ENCODE measurements around the gene ESRRA.

Gene ESRRA

GRCh38 chr11:64333556-64333955 is 28.2 kb downstream of the ESRRA start:
- no peak for DNase-seq

GRCh38 chr11:64334764-64335735 is 29.7 kb downstream of the ESRRA start:
- peak; percentile 69 to 93 for DNase-seq

DNA sequence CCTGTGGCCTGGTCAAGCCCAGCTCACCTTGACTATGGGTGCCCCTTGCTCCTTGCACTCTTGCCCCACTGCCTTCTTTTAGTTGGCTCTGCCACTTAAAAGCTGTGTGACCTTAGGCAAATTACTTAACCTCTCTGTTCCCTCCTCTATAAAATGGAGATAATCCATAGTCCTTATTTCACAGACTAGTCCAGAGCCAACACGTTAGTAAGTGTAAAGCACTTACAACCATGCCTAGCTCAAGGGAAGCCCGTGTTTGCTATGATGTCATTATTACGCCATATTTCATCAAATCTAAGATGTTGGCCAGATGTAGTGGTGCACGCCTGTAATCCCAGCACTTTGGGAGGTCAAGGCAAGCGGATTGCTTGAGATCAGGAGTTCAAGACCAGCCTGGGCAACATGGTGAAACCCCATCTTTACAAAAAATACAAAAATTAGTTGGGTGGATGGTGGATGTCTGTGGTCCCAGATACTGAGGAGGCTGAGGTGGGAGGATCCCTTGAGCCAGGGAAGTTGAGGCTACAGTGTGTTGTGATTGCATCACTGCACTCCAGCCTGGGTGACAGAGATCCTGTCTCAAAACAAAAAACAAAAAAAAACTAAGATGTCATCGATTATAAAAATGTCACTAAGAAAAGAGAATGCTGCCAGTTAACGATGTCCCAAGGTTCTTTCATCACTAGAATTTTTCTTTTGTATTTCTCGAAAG is 32.4 kb downstream of the ESRRA start:
- no peak for DNase-seq

DNA sequence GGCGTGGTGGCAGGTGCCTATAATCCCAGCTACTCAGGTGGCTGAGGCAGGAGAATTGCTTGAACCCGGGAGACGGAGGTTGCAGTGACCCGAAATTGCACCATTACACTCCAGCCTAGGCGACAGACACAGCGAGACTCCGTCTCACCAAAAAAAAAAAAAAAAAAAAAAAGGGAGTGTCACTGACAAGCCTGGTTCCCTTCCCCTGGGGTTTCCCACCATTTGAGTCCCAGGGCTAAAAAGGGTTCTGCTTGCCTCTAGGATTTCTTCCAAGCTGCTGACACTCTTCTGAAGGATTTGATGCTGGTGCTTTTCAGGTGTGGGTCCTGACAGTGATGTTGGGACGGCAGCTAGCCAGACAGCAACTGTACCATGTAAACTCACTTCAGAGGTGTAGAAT is 33.4 kb downstream of the ESRRA start:
- DNase-seq, result no peak

DNA sequence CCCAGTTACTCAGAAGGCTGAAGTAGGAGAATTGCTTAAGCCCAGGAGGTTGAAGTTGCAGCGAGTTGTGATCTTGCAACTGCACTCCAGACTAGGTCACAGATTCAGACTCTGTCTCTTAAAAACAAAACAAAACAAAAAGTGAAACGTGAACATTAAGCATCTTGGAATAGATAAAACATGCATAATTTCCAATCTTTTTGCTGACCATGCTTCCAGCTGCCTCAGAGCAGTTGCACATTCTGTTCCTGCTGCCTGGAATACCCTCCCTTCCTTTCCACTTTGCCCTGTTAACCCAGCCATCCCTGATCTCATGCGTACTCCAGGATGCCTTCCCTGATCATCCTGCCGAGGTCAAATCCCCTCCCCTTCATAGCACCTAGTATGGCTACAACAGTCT is 34.0 kb downstream of the ESRRA start:
- DNase-seq, result no peak

- DNase-seq, result no peak
Observed at GRCh38 chr11:64339754-64340408, 34.6 kb downstream of the ESRRA start, which contains the start of gene CCDC88B. Gene CCDC88B (plus strand): TSS chr11:64340204. CDS start chr11:64340267, 63 bp downstream.

DNA sequence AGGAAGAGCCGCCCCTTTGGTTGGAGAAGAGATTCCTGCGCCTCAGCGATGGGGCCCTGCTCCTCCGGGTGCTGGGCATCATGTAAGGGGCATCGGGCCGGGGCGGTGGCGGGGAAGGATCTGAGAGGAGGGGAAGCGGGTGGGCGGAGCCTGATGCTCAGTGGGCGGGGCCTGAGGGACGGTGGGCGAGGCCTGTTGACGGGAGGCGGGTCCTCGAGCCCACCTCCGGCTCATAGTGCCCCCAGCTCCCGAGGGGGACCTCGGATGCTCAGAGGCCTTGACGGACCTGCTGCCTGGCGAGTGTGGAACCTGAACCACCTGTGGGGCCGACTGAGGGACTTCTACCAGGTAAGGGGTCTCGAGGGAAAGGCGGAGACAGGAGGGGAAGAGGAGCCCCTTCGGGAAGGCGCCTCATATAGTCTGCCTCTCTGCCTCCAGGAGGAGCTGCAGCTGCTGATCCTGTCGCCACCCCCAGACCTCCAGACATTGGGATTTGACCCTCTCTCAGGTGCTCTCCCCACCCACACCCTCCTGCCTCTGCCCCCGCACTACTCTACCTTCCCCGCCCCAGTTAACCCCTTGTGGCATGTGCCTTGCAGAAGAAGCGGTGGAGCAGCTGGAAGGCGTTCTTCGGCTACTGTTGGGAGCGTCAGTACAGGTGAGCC is 35.5 kb downstream of the ESRRA start:
- DNase-seq, result no peak

GRCh38 chr11:64341429-64341828 is 36.1 kb downstream of the ESRRA start:
- no peak for DNase-seq

- peak; percentile 69 to 91 for DNase-seq
Observed at GRCh38 chr11:64341851-64342791, 36.8 kb downstream of the ESRRA start.

- DNase-seq, result peak in 1 of 2 experiments; percentile 74
Observed at GRCh38 chr11:64342869-64343745, 37.8 kb downstream of the ESRRA start.

GRCh38 chr11:64343767-64344559 is 38.6 kb downstream of the ESRRA start:
- peak in 1 of 2 experiments; percentile 26 for DNase-seq

GRCh38 chr11:64344787-64345186 is 39.5 kb downstream of the ESRRA start:
- DNase-seq, result no peak

DNA sequence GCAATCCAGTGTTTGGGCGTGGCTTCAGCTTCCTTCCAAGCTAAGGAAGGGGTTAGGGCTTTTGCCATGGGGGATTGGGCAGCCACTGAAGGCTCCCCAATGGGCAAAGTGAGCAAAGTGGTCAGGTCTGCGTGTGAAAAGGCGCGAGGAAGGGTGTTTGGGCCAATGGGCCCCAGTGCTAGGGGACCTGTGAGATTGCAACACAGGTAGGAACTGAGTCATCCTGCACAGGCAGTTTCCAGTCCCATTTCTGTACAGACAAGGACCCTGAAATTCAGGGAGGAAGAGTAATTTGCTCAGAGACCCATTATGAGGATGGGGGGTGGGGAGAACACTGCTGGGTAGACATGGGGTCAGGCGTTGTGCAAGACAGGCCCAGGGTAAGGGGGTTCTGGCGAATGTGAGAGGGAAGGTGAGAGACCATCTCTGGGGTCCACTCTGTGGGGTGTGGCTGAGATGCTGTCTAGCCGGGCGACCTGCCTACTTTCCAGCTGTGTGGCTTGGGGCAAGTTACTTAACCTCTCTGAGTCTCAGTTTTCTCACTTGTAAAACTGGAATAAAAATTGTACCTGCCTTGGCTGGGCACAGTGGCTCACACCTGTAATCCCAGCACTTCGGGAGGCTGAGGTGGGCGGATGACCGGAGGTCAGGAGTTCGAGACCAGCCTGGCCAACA is 42.0 kb downstream of the ESRRA start:
- DNase-seq, result no peak

DNA sequence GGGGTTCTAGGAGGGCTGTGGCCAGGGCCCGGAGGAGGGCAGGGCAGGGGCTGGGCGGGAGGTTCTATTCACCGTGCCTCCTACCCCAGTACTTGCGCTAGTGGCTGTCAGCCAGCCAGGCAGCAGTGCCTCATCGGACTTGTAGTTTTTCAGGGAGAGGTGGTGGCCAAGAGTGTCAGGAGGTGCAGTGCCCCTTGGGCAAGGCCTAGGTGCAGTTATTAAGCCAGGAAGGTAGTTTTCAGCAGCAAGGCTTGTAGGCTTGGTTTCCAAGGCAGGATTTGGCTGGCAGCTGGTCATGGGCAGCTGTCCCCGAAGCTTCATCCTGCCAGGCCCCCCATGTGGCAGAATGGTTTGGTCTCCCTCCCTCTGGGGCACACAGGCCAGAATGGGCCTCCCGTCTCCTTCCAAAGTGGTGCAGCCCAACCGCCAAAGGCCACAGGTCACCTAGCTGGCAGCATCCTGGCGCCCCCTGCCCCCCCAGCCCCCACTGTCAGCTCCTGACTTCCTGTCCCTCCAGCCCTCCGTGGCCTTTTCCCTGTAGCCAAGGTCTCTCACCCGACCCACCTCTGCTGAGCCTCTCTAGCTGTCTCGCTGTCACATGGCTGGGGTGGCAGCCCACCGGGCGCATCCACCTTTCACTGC is 43.2 kb downstream of the ESRRA start:
- DNase-seq, result peak in 1 of 2 experiments; percentile 62

- DNase-seq, result no peak
Observed at GRCh38 chr11:64349025-64349387, 43.7 kb downstream of the ESRRA start.

DNA sequence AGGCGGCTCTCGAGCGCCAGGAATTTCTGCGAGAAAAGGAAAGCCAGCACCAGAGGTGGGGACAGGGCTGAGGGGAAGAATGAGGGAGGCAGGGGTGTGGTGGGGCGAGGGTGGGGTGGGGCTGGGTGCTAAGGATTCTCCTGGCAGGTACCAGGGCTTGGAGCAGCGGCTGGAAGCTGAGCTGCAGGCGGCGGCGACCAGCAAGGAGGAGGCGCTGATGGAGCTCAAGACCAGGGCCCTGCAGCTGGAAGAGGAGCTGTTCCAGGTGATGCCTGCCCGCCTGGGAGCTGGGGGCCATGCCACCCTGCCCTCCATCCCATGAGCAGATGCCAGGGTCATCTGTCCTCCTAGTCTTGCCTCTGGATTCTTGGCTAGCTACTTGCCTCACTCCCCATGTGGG is 44.1 kb downstream of the ESRRA start:
- no peak for DNase-seq

DNA sequence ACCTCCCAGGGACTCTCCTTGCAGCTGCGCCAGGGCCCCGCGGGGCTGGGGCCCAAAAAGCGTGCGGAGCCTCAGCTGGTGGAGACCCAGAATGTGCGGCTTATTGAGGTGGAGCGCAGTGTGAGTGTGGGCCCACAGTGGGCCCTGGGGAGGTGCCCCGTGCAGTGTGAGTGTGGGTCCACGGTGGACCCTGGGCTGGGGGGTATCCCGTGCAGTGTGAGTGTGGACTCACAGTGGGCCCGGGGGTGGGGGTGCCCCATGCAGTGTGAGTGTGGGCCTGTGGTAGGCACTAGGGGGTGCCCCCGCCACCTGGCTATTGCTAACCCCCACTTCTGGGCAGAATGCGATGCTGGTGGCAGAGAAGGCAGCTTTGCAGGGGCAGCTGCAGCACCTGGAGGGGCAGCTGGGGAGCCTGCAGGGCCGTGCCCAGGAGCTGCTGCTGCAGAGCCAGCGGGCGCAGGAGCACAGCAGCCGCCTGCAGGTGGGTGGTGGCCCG is 45.9 kb downstream of the ESRRA start:
- DNase-seq, result no peak
